Measurements from ENCODE around the gene NDOR1.
A peak's percentile ranks its signal among the peaks of the same experiment; 100 is the strongest.

The NDOR1 gene

DNA sequence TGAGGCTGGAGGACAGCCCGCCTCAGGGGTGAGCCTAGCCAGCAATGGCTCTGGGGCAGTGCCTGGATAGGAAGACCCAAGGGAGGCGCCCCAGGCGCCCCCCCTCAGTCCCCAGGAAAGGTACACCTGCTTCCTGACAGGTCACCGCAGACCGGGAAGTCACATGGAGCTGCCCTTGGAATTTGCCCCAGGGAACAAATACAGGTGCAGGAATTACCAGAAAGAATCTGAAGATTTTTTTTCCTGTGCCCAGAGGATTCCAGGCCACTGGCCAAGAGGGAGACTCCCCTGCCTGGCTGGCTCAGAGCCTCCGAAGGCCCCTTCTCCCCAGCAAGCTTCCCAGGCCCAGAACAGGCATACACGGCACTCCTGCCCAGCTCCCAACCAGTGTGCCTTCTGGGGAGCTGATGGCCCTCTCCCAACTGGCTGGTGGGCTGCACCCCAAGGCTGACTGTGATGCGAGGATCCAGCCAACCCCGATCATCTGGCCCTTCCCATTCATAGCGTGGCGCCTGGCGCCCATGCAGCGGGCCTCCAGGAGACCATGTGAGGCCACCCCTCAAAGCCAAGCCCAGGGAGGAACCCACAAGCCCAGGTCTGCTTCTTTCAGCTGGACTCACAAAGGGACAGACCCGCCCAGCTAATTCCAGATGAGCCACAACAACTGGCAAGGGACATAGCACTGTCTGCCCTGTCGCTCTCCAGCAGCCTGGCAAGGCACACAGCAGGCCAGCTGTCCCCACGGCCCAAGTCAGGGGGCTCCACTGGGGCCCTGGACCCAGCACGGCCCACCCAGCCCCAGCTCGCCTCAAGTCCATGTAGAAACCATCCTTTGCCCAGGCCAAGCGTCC lies 7.2 kb upstream of the NDOR1 start:
- no peak for DNase-seq (ENCODE audit: low read depth in 2 of 2, low spot score in 1 of 2)

- no peak for DNase-seq (ENCODE audit: low read depth in 2 of 2, low spot score in 1 of 2)
Observed at GRCh38 chr9:137198902-137199283, 6.6 kb upstream of the NDOR1 start.

GRCh38 chr9:137199411-137200121 lies 5.9 kb upstream of the NDOR1 start:
- DNase-seq (ENCODE audit: low read depth in 2 of 2, low spot score in 1 of 2) = no peak

DNA sequence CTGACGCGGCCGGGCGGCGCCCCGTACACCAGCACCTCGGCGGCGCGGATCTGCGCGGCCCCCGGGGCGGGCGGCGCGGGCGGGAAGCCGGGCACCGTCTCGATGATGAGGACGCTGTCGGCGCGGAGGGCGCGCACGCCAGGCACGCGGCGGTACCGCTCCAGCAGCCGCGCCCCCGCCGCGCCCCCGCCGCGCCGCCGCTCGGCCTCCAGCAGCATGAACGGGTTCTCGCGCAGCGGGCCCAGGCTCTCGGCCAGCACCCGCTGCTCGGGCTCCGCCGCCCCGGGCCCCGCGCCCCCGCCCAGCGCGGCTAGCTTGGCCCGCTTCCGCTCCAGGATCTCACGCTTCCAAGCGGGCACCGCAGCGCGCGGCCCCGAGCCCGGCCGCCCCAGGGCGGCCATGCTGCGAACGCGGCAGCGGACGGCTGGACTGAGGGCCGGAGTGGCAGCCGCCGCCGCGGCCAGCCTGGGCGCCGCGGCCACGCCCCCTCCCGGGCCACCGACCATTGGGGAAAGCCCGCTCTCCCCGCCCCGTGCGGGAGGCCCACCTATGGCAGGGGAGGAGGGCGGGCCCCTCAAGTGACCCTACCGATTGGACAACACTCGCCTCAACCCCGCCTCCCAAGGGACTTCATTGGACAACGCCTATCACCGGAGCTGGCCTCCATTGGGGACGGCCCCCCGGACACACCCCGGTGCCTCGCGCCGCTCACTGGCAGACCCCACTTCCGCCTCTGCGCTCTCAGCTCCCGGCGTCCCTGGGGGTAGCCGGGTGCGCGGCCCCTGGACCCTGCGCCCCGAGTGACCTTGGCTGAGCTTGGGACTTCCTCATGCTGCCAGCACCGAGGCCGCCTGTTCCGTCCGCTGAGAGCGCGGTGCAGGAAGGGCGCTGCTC lies 4.9 kb upstream of the NDOR1 start, which contains the start of gene TPRN:
Gene TPRN (minus strand): TSS at position 431 of the 894 bp plus-strand sequence. CDS start 30 bp downstream, at position 401.
- DNase-seq (ENCODE audit: low read depth in 2 of 2, low spot score in 1 of 2) = peak; percentile 95

GRCh38 chr9:137201205-137201868 lies 4.2 kb upstream of the NDOR1 start:
- no peak for DNase-seq (ENCODE audit: low read depth in 2 of 2, low spot score in 1 of 2)

DNA sequence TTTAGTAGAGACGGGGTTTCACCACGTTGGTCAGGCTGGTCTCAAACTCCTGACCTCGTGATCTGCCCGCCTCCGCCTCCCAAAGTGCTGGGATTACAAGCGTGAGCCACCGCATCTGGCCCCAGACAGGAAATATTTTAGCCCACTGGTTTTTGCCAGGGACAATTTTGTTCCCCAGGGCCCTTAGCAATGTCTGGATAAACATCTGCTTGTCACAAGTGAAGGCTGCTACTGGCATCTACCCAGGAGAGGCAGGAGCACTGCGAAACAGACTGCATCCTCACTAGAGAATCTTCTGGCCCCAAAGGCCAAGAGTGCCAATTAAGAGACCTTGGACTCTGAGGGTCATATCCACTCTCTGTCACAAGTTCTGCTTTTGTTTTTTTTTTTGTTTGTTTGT lies 2.5 kb upstream of the NDOR1 start:
- DNase-seq (ENCODE audit: low read depth in 2 of 2, low spot score in 1 of 2) = no peak

DNA sequence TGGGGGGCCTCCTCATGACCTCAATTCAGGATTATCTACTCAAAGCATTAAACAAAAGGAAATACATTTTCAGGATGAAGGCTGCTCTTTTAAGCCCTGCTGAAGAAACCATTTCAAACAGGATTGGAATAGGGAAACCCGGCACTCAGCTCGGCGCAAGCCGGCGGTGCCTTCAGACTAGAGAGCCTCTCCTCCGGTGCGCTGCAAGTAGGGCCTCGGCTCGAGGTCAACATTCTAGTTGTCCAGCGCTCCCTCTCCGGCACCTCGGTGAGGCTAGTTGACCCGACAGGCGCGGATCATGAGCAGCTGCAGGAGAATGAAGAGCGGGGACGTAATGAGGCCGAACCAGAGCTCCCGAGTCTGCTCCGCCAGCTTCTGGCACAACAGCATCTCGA lies 772 bp upstream of the NDOR1 start:
- DNase-seq (ENCODE audit: low read depth in 2 of 2, low spot score in 1 of 2) = no peak

DNA sequence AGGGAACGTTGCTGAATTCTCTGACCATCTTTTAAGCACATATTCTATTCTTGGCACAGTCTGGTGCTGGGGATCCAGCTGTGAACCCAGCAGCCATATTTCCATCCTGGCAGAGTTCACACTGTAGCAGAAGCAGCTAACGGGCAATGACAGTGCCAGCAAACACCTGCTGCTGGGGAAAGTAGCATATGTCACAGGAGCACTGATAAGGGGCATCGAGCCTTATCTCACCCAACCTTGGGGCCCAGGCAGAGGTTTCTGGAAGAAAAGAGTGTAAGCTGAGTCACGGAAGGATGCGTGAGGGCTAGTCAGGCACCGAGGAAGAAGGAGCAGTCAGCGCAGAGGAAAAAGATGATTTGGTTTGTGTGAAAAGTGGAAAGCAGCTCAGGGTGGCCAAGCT lies 1.1 kb downstream of the NDOR1 start:
- DNase-seq (ENCODE audit: low read depth in 2 of 2, low spot score in 1 of 2) = no peak

GRCh38 chr9:137211532-137211931 lies 6.0 kb downstream of the NDOR1 start:
- DNase-seq (ENCODE audit: low read depth in 2 of 2, low spot score in 1 of 2) = no peak

GRCh38 chr9:137212520-137212919 lies 7.0 kb downstream of the NDOR1 start:
- no peak for DNase-seq (ENCODE audit: low read depth in 2 of 2, low spot score in 1 of 2)

- DNase-seq (ENCODE audit: low read depth in 2 of 2, low spot score in 1 of 2) = no peak
Observed at GRCh38 chr9:137213160-137214060, 7.9 kb downstream of the NDOR1 start.

- no peak for DNase-seq (ENCODE audit: low read depth in 2 of 2, low spot score in 1 of 2)
Observed at GRCh38 chr9:137214620-137215019, 9.1 kb downstream of the NDOR1 start.

- DNase-seq (ENCODE audit: low read depth in 2 of 2, low spot score in 1 of 2) = no peak
Observed at GRCh38 chr9:137215196-137215986, 9.9 kb downstream of the NDOR1 start.

DNA sequence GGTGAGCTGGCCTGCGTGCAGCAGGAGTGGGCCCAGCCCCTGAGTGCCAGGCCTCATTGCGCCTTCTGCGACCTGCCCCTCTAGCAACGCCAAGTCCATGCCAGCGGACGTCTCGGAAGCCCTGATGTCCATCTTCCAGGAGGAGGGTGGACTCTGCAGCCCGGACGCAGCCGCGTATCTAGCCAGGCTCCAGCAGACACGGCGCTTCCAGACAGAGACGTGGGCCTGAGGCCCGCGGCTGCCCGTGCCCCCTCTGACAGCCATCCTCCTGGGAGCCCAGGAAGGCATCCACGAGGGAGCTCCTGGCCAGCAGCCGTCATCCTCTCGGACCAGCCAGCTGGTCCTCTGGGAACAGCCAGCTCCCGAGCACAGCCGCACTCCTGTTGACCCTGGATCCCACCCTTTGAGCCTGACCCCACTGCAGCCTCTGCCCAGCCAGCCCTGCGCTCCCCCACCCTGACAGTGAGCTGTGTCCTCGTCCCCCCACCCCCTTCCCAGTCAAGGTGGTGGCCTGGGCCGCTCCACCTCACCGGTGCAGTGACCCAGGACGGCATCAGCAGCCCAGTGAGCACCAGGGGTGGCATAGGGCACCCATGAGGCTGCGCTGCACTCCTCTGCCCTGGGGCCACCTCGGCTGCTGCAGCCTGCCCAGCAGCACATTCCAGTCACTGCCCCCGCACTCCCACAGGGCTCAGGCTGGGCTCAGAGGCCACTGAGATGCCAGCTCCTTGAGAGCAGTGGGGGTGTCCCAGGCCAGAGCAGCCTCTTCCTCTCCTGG lies 10.9 kb downstream of the NDOR1 start:
- no peak for DNase-seq (ENCODE audit: low read depth in 2 of 2, low spot score in 1 of 2)

- no peak for DNase-seq (ENCODE audit: low read depth in 2 of 2, low spot score in 1 of 2)
Observed at GRCh38 chr9:137217276-137218211, 12.0 kb downstream of the NDOR1 start.

- no peak for DNase-seq (ENCODE audit: low read depth in 2 of 2, low spot score in 1 of 2)
Observed at GRCh38 chr9:137218212-137218753, 12.8 kb downstream of the NDOR1 start.

- DNase-seq (ENCODE audit: low read depth in 2 of 2, low spot score in 1 of 2) = no peak
Observed at GRCh38 chr9:137218754-137219271, 13.3 kb downstream of the NDOR1 start.

Measured in stimulated activated CD8-positive, alpha-beta memory T cell treated with anti-CD3 and anti-CD28 coated beads, Interleukin-4, amount 100 ng/mL, for 1 hour (primary cell).